A673 (cell line): ENCODE measurements around the gene SAYSD1.

Experiments
- CTCF ChIP-seq: fragments of 300-800, 200-600 bp; sonication (generic); conservative IDR thresholded peaks from 2 replicates; pipeline ENCODE4 v1.5.1; 2017; ENCODE audit warnings: low read depth, mild to moderate bottlenecking, antibody characterized with exemption, low read length, moderate library complexity, mixed read lengths
- EZH2 ChIP-seq: fragments of 200-600 bp; sonication (generic); IDR thresholded peaks from 2 replicates; pipeline ENCODE4 v1.6.1; 2017; ENCODE audit warnings: borderline replicate concordance, low read depth, mild to moderate bottlenecking, mixed read lengths, antibody characterized with exemption, low read length; ENCODE audit not compliant: poor library complexity, severe bottlenecking

DNA sequence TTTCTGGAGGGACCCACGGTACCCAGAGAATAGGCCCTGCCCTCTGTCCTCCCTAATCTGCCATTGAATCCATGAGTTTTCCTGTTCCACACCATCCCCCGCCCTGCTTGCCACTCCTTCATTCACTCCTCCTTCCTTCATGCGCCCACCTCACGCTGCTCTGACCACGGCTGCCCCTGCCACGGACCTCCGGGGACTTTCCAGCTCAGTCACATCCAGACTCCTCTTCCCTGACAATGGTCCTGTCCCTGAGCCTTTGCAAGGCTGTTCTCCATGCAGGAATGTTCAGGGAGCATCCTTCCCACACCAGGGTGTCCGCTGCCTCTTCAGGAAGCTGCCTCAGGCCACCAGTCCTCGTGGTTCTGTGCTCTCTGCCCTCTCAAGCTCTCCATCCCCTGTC lies 40.5 kb downstream of the SAYSD1 start:
- TF ChIP-seq CTCF (no peak), EZH2 (no peak)
